Osteoblast (primary cell): ENCODE measurements around the gene DCAF15. TPM values are rescaled to one million over a fixed set of nuclear protein-coding genes. Genes with fewer than 3 reads are reported as not detected.

Experiments used
- DNase-seq: peaks from one replicate; pipeline ENCODE4 v3.0.0; 2011; ENCODE audit warnings: low spot score, mixed read lengths; ENCODE audit not compliant: insufficient read length; ENCODE audit errors: missing footprints
- H2AFZ ChIP-seq: 2 replicates; pipeline ENCODE4 v1.6.0; 2011; ENCODE audit warnings: mild to moderate bottlenecking, low read length
- H3K27ac ChIP-seq: 2 replicates; pipeline ENCODE4 v1.5.1; 2011; ENCODE audit warnings: mild to moderate bottlenecking, low read depth, low read length, moderate library complexity
- H3K27me3 ChIP-seq: 2 replicates; pipeline ENCODE4 v1.6.0; 2012; ENCODE audit warnings: mild to moderate bottlenecking, control low read depth, inconsistent platforms, low read length, moderate library complexity; ENCODE audit not compliant: insufficient read depth
- H3K36me3 ChIP-seq: 2 replicates; pipeline ENCODE4 v1.5.1; 2011; ENCODE audit warnings: mild to moderate bottlenecking, low read length, control low read depth, moderate library complexity; ENCODE audit not compliant: insufficient read depth
- H3K4me1 ChIP-seq: 2 replicates; pipeline ENCODE4 v1.5.1; 2011; ENCODE audit warnings: mild to moderate bottlenecking, low read length, control low read depth, moderate library complexity; ENCODE audit not compliant: insufficient read depth
- H3K4me2 ChIP-seq: 2 replicates; pipeline ENCODE4 v1.6.0; 2011; ENCODE audit warnings: mild to moderate bottlenecking, low read length; ENCODE audit not compliant: insufficient read depth
- H3K4me3 ChIP-seq: fragments of 200-600 bp; sonication (generic); 3 replicates; pipeline ENCODE4 v1.5.1; 2012; ENCODE audit warnings: mild to moderate bottlenecking, low read length, inconsistent platforms; ENCODE audit not compliant: insufficient read depth
- H3K79me2 ChIP-seq: 2 replicates; pipeline ENCODE4 v1.6.0; 2012; ENCODE audit warnings: mild to moderate bottlenecking, low read length, control low read depth, inconsistent platforms; ENCODE audit not compliant: insufficient read depth
- H3K9me3 ChIP-seq: 2 replicates; pipeline ENCODE4 v1.5.1; 2011; ENCODE audit warnings: low read depth, low read length, control low read depth
- H4K20me1 ChIP-seq: 2 replicates; pipeline ENCODE4 v1.6.0; 2012; ENCODE audit warnings: mild to moderate bottlenecking, low read length, control low read depth; ENCODE audit not compliant: insufficient read depth
- CTCF ChIP-seq: IDR thresholded peaks from 2 replicates; pipeline ENCODE4 v1.5.1; 2011; ENCODE audit warnings: mild to moderate bottlenecking, low read depth, low read length, moderate library complexity; ENCODE audit errors: extremely low read depth
- total RNA-seq: library from RNA; depleted of rRNA; stranded (reverse); fragments of >200 nt; gene quantifications from 2 replicates; pipeline ENCODE4 v1.2.3, GENCODE V29; 2012

The DCAF15 gene
- total RNA-seq, 1 donor = 11.9 TPM

- Histone ChIP-seq H3K36me3 (peaks cover 36% of the 10 kb centered on the region), H4K20me1 (peaks cover 16% of the 10 kb centered on the region), H3K4me2 (no peak overlapping the region), H3K27ac (no peak overlapping the region), H2AFZ (no peak overlapping the region), H3K4me1 (no peaks in the 10 kb centered on the region), H3K9me3 (no peaks in the 10 kb centered on the region), H3K79me2 (peaks cover 20% of the 10 kb centered on the region), H3K27me3 (no peaks in the 10 kb centered on the region), H3K4me3 (no peak overlapping the region)
- DNase-seq = no peak
- TF ChIP-seq CTCF = no peak
Observed at GRCh38 chr19:13956365-13956744, 4.0 kb downstream of the DCAF15 start.

- Histone ChIP-seq H3K4me2 (no peak overlapping the region), H3K4me1 (no peaks in the 10 kb centered on the region), H3K36me3 (peaks cover 36% of the 10 kb centered on the region), H2AFZ (no peak overlapping the region), H3K4me3 (no peak overlapping the region), H3K27ac (no peak overlapping the region), H3K27me3 (no peaks in the 10 kb centered on the region), H4K20me1 (peaks cover 16% of the 10 kb centered on the region), H3K9me3 (no peaks in the 10 kb centered on the region), H3K79me2 (peaks cover 20% of the 10 kb centered on the region)
- no peak for TF ChIP-seq CTCF
- peak; percentile 56 for DNase-seq
Observed at GRCh38 chr19:13957051-13957450, 4.7 kb downstream of the DCAF15 start.

- Histone ChIP-seq H2AFZ (no peak overlapping the region), H3K4me2 (no peak overlapping the region), H3K27me3 (no peaks in the 10 kb centered on the region), H3K9me3 (no peaks in the 10 kb centered on the region), H3K79me2 (peaks cover 17% of the 10 kb centered on the region), H3K4me1 (no peaks in the 10 kb centered on the region), H3K27ac (no peak overlapping the region), H4K20me1 (peaks cover 16% of the 10 kb centered on the region), H3K36me3 (peaks cover 36% of the 10 kb centered on the region), H3K4me3 (no peak overlapping the region)
- DNase-seq = no peak
- TF ChIP-seq CTCF = no peak
Observed at GRCh38 chr19:13958043-13958442, 5.7 kb downstream of the DCAF15 start.

GRCh38 chr19:13959141-13959961 lies 7.0 kb downstream of the DCAF15 start:
- TF ChIP-seq CTCF = no peak
- H3K4me1 ChIP-seq = no peaks in the 10 kb centered on the region
- peaks cover 9% of the 10 kb centered on the region for H4K20me1 ChIP-seq
- H3K27ac ChIP-seq = no peak overlapping the region
- no peak overlapping the region for H2AFZ ChIP-seq
- H3K4me2 ChIP-seq = no peak overlapping the region
- no peaks in the 10 kb centered on the region for H3K9me3 ChIP-seq
- H3K36me3 ChIP-seq = peaks cover 40% of the 10 kb centered on the region
- peak; percentile 76 for DNase-seq
- no peaks in the 10 kb centered on the region for H3K27me3 ChIP-seq
- H3K4me3 ChIP-seq = no peak overlapping the region
- H3K79me2 ChIP-seq = peaks cover 4% of the 10 kb centered on the region
